AG09309 (cell line): ENCODE results near the gene CD247.
A peak's percentile ranks its signal among the peaks of the same experiment; 100 is the strongest.

Source experiments
- DNase-seq: peaks from one replicate; pipeline ENCODE4 v3.0.0-alpha.2; 2010; ENCODE audit warnings: low read depth
- H3K4me3 ChIP-seq: 2 replicates; pipeline ENCODE4 v1.5.1; 2011; ENCODE audit warnings: mild to moderate bottlenecking, low read depth, low read length, moderate library complexity; ENCODE audit not compliant: control insufficient read depth
- CTCF ChIP-seq: IDR thresholded peaks from 2 replicates; pipeline ENCODE4 v1.5.1; 2011; ENCODE audit warnings: mild to moderate bottlenecking, low read depth, low read length, inconsistent platforms; ENCODE audit not compliant: insufficient read depth, control insufficient read depth; ENCODE audit errors: missing control alignments

CD247 gene

GRCh38 chr1:167443757-167444156 is 74.6 kb downstream of the CD247 start:
- TF ChIP-seq CTCF, result no peak
- DNase-seq, result no peak

DNA sequence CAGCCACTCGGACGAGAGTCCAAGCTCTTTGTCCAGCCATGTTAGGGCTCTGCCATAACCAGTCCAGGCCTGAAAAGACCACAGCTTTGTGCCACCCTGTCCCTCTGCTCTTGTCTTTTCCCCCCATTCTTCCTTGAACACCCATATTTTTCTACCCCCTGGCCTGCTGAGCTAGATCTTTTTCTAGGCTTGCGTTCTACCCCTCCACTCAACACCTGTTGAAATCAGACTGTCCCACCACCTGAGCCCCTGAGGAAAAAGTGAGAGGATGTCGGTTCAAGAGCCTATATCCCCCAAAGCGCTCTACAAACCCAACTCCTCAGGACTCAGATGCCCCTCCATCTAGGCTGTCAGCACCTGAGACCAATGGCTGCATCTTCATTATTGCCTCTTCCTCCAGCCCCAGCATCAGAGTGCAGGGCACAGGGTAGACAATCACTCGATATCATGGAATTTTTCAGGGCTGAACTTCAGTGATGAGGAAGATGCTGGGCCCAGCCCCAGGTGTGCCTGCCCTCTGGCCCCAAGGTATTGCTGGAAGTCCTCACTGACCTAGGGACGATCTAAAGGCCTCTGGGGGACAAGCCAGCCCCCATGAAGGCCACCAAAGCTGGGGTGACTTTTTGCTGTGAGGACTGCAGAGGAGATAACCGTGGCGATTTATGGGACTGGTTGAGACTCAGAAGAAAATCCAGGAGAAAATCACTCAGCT is 75.3 kb downstream of the CD247 start:
- no peak for TF ChIP-seq CTCF
- H3K4me3 ChIP-seq, result no peak overlapping the region
- no peak for DNase-seq

More at GRCh38 chr1:167443757-167444156, 74.6 kb downstream of the CD247 start:
- no peak overlapping the region for H3K4me3 ChIP-seq

DNA sequence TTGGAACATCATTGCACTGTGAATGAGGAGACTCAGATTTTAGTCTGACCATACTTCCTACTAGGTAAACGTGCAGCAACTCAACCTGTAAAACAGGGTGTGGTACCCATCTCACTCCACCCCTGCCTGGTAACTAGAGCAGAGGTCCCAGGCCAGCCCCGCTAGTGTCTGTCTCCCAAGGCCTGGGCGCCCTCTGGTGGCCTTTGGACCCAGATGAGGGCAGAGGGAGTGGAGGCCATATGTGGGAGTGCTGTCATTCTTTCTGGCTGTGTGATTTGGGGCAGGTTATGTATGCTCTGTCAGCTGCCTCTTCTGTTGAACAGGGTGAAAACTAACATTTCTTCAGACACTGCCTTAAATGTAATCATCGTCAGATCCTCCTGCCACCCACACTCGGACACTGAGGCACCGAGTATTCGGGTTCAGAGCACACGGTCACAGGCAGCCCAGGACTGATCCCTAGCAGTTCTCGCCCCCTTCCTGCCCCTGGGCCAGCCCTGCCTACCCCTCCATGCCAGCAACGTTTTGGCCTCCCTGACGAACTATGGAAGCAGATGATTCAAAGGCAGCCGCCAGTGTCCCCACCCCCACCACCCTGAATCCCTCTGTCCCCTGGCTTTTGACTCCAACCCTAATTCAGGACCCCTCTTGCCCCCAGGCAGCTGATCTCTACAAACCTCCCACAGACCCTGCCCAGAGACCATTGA is 76.0 kb downstream of the CD247 start:
- no peak overlapping the region for H3K4me3 ChIP-seq
- DNase-seq, result peak; percentile 14
- TF ChIP-seq CTCF, result peak; percentile 94

GRCh38 chr1:167441222-167441621 is 77.1 kb downstream of the CD247 start:
- H3K4me3 ChIP-seq, result no peak overlapping the region
- no peak for TF ChIP-seq CTCF
- DNase-seq, result no peak

DNA sequence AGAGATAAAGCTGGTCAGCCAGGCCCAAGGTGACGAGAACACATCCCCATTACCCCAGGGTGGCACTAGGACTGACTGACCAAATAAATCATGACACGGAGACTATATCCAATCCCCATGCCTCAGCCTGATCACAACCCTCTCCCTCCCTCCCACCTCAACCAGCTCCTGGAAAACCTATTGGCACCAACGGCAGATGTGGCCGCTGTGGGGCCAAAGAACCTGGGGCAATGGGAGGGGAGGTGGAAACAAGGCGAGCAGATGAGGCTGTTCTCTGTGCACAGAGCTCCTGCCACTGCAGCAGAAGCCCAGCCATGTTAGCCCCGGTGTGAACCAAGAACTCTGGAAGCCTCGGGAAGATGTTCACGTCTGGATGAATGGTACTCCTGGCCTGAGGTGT is 77.6 kb downstream of the CD247 start:
- H3K4me3 ChIP-seq, result no peak overlapping the region
- no peak for DNase-seq
- TF ChIP-seq CTCF, result no peak

DNA sequence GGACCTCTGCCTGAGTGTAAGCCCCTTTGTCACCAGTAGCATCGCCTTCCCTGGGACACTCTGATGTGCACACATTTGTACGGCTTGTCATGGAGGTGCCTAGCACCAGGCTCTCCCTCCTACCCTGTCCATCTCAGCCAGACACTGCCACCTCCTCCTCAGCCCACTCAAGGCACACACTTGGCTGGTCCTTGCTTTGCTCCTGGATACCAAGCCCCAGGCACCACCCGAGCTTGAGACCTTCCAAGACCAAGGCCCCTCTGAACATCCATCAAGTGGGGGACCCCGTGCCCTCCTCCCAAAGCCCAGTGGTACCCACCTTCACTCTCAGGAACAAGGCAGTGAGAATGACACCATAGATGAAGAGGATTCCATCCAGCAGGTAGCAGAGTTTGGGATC is 78.0 kb downstream of the CD247 start:
- TF ChIP-seq CTCF, result no peak
- no peak for DNase-seq
- no peak overlapping the region for H3K4me3 ChIP-seq
